ENCODE measurements around the gene PKMYT1.

- TF ChIP-seq POLR2AphosphoS5 (IDR thresholded peaks at IDR 0.05; ENCODE audit: low read depth, low read length) (no peak), POLR2A (IDR thresholded peaks at IDR 0.05; ENCODE audit: low read depth, low read length) (no peak), POU2F2 (IDR thresholded peaks at IDR 0.05; ENCODE audit: low read depth, low read length) (no peak), TAF1 (IDR thresholded peaks at IDR 0.05; ENCODE audit: low read depth, low read length) (no peak)
Measured at GRCh38 chr16:2955779-2956578, 24.3 kb downstream of the PKMYT1 start.

Measured in GM12891 (cell line).